Activated CD4-positive, alpha-beta T cell treated with anti-CD3 and anti-CD28 coated beads, Interleukin-2, Interleukin-6, amounts not matched to agents 100 ng/mL and 50 ng/mL, durations not matched to agents 16 hours and 8 hours (primary cell): Measurements from ENCODE around the gene CFAP68.
A peak's percentile ranks its signal among the peaks of the same experiment; 100 is the strongest.

Source experiments
- DNase-seq: peaks from one replicate; pipeline ENCODE4 v3.0.0-alpha.2; 2020

CFAP68 gene, protein sequence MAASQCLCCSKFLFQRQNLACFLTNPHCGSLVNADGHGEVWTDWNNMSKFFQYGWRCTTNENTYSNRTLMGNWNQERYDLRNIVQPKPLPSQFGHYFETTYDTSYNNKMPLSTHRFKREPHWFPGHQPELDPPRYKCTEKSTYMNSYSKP

DNA sequence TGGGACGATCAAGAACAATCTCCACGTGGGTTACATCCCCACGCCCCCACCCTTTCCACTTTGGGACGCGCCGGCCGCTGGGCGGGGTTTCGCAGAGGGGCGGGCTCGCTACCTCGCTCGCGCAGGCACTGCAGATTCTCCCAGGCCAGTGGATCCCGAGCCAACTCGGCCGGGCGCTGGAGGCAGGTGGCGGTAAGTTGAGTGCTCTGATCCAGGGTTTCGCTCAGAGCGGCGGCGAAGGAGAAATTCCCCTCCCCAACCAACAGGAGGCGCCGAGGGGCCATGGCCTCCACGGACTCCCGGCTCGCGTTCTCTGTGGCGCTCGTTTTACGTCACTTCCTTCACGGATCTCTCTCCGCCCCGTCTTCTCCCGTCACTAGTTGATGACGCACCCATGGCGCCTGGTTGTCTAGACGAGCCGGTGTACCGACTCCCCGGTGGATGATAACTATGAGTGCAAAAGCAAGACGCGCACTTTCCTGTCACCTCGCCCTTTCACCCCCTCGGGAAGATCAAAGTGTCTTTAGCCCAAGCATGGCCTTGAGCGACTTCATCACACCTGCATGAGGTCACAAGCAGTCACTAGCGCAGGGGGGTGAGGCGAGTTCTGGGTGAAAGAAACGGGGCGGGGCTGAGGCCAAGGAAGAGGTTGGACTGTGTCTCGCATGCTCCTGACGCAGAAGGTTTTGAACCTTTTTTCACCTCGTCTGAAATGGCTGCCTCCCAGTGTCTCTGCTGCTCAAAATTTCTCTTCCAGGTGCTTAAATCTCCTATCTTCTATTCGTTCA, at the start of gene CFAP68, which contains the start of gene FDXACB1:
TSS of gene CFAP68 (plus strand) at position 693 of the 788 bp plus-strand sequence. CDS start at position 713, 20 bp downstream.
TSS of gene FDXACB1 (minus strand) at position 317 of the 788 bp plus-strand sequence. CDS start at position 284, 33 bp downstream.
- peak; percentile 97 for DNase-seq

DNA sequence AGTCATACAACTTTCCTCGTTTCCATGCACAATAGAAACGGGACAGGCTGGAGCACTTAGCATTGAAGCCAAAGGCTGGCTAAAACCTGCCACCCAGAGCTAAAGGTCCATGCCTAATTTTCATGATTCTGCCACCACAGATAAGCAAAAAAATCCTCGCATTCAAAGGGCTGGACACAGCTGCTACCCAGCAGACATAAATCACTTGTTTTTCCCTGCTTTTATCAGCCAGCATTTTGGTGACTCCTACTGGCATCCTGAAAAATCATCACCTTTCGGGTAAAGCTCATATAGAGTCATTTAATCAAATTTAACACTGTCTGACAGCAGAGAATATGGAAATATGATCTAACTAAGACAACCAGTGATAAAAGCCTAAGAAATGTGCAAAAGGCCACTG, 45.8 kb upstream of the CFAP68 start:
- no peak for DNase-seq

DNA sequence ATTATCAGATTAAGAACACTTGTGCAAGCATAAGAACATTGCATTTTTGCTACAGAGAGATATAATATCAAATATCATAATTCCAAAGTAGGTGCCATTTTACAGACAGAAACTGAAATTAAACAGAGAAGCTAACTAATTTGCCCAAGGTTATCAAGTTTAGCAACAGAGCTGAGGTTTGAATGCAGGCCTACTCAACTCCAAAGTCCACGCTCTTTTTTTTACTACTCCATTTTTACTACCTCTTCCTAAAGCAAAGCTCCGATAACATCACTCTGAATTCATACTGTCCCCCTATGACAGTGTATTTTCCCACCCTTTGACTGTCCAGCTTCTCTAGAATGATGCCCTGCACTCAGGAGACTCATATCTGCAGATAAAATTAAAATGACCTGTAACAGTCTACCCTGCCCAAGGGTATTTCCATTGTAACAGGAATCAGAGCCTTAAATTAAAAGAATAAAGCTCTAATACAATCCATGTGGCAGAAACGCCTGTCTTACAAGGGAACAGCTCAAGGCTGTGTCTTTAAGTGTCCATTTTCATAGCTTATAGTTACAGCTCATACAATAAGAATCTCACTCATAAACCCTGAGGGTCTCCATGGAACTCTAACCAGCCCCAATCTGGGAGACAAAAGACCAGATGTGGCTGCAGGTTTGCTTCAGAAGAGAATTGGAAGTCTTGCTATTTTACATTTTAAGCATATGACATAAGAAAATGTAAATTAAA, 44.7 kb upstream of the CFAP68 start:
- DNase-seq = no peak

DNA sequence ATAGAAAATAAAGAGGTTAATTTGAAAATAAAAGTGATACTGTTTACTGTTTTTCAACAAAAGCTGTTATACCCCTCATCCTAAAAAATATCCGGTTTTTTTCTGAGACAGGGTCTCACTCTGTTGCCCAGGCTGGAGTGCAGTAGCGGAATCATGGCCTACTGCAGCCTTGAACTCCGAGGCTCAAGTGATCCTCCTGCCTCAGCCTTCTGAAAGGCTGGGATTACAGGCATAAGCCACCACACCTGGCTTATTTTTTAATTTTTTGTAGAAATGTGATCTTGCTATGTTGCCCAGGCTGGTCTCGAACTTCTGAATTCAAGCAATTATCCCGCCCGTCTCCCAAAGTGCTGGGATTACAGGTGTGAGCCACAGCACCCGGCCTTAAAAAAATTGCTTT, 43.7 kb upstream of the CFAP68 start:
- no peak for DNase-seq

DNA sequence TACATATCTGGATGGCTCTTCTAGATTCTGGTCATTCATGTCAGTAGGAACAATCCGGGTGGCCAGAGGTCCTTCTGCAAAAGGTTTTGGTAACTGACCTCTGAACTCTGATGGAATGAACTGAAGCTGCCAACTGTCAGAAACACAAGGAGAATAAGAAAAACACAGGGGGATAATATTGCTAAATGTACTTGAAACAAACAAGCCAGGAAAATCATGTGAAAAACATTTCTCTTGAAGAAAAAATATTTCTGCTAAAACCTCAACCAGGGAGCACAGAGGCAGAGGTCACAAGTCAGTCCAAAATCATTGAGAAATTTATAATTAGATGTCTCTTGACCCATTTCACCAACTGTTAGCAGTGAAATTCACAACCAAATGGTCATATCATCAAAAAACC, 43.2 kb upstream of the CFAP68 start:
- DNase-seq = no peak

DNA sequence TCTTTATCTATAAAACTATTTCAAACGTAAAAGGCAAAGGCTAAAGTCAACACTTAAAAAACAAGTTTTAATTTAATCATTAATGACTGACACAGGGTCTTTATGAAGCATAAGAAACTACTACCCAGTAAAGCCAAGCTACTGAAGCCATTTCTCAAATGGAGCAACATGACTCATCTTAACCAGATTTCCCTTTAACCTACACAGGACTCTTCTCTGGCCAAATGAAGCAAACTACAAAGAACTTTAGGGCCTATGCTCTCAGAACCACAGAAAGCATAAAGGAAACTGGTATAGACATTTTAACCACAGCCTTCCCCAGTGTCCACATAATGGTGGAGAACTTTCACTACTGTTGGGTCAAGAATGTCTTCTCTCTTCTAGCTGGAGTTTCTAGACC, 42.6 kb upstream of the CFAP68 start:
- DNase-seq = peak; percentile 6

DNA sequence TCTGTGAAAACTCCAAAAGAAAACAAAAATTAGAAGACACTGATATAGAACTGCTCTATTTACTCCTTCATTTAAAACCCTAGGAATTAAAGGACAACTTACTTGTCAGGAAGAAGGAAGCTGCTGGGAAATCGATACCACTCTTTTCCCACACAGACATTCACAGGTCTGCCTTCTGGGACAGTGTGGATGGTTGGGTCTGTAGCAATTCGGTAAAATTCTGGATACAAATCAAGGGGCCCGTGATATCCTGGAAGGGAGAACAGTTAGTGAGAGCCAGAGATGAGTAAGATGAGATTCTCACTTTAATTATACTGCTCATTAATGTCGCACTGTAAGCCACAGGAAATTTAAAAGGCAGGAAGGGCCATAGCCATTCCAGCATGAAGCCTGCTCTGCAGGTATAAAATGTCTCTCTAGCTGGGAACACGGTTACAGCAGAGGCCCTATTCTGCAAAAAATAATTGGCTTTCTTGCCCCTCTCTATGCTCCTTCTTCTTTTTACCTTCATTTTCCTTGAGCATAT, 41.9 kb upstream of the CFAP68 start:
- DNase-seq = no peak

DNA sequence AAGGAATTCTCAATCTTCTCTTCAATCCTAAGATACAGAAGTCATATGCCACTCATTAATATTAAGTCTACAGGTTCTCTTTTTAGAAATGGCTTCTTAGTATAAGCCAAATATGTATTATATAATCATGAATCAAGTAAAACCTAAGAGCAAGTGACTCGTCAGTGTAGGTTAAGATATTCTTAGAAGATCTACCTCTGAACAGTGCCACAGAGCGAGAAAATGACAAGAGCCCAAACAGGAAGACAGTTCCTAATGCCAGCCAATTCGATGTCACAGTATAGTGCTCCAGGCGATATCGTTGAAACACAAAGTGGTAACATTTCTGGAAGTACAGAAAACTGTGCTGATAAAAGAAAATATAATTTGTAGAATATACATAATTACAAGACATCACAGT, 41.3 kb upstream of the CFAP68 start:
- no peak for DNase-seq

DNA sequence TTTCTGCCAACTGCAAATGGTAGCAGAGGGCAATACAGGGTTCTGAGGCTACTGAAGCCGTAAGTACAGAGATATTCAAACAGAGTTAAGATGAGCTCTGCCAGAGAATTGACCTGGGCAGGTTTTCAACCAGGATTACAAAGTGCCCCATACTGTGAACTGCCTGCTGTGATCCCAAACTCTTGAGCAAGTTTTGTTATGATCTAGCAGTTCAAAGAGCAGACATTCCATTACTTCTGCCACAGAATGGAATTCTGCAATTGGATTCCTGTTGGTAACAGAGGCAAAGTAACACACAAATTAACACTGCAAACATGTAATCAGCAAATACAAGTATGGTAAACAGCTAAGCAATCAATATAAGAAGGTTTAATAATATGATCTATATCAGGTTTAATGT, 39.2 kb upstream of the CFAP68 start:
- no peak for DNase-seq

DNA sequence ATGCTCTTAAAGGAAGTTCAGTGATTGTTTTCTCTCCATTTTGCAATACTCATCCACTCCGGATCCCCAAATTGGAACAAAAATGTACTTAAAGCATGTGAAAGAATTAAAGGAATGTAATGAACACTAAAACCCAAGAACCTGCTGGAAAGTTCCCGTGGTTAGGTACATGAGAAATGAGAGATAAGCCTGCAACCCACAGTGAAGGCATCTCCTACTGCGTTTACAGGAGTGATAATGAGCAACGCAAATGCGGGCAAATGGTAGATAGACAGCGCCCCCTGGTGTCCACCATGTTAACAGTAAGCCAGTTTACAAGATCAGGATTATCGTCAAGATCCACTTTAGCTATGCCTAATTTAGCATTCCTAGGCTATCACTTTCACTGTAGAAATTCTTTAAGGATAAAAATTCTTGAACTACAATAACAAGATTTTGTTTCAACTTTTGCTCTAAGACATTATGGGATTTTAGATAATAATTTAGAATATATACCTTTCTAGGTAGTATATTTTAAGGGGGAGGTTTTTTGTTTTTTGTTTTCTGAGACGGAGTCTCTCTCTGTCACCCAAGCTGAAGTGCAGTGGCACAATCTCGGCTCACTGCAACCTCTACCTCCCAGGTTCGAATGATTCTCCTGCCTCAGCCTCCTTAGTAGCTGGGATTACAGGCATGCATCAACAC, 37.8 kb upstream of the CFAP68 start:
- peak; percentile 87 for DNase-seq

DNA sequence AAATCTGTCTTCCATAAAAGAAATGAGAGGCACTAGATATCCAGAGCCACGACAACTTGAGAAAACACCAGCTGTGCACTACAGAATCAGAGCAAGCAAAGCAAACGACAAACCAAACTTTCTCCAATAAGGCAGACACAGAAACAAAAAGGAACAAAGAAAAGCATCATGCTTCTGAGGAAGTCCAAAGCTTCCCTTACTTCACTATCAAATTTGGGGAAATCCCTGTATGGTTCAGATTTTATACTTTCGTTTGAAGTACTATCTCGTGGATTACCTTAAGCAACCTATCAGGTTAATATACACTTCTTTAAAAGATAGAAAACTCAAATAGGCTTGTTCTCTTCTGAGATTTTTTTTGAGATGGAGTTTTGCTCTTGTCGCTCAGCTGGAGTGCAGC, 35.7 kb upstream of the CFAP68 start:
- DNase-seq = no peak

DNA sequence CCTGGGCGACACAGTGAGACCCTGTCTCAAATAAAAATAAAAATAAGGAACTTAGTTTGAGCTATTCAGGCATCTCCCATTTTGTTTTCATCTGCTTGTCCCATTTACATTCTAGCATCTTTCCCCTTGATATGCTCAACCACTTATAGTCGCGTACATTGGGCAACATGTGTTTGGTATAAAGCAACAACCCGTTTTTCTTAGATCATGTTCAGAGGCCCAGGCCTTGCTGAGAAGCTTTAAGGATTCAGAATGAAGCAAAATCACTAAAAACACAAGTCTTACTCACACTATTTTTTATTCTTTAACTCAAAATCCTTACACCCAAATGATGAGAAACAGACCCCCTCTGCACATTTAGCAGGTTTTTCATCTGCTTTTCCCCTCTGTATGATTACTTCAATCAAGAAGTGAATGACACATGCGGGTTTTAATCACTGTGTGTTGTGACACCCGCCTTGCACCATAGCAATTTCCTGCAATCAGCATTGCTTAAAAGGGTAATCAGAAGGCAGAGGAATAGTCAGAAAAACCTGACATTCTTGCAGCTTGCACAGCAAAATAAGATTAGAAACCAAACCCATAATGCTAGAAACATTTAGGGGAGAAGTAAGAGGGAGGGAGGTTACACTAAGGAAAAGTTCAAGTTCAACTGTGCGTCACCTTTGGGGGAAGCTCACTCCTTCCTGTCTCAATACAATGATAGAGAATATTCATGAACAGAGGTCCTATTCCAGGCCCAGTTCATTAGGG, 33.9 kb upstream of the CFAP68 start:
- DNase-seq = no peak

DNA sequence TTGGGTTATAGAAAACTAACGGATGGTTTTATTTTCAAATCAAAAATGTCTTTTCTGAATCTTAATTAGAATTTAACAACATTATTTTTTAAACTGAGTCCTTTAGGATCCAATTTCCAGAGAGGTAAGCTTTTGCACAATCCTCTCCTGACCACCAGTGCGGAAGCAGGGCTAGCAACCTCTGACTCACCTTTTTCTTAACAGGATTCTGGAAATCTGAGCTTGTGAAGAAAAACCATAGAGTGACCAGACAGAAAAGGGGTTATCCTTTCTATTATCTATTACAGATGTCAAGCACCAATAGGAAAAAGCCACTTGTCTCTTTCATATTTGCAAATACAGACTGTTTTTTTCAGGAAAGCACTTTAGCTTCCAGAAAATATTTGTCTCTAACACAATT, 33.3 kb upstream of the CFAP68 start:
- DNase-seq = no peak

DNA sequence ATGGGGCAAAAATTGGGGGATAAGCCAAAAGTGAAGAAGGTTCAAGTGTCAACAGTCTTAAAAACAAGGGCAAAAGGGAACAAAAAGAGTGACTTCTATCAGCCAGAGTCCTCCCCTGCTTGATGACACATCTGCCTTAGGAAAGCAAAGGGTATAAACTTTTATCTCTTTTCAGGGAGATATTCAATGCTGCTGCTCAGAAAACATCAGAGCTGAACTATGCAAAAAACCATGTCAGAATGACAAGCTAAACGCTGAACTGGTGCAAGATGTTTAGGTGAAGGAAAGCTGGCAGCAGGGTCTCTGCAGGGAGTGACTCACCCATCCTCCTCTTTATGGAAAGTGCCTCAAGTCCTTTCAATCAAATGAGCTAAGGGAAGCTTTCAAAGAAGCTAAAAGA, 32.7 kb upstream of the CFAP68 start:
- no peak for DNase-seq

DNA sequence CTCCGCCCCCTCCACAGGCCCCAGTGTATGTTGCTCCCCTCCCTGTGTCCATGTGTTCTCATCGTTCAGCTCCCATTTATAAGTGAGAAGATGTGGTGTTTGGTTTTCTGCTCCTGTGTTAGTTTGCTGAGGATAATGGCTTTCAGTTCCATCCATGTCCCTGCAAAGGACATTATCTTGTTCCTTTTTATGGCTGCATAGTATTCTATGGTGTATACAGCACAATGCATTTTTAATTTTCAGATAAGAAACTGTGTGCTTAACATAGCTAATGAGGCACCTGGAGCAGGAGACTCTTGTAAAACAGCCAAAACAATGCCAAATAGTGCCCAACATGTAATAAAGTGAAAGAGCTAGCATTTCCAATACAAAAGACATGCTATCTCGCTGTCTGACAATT, 29.7 kb upstream of the CFAP68 start:
- DNase-seq = no peak

DNA sequence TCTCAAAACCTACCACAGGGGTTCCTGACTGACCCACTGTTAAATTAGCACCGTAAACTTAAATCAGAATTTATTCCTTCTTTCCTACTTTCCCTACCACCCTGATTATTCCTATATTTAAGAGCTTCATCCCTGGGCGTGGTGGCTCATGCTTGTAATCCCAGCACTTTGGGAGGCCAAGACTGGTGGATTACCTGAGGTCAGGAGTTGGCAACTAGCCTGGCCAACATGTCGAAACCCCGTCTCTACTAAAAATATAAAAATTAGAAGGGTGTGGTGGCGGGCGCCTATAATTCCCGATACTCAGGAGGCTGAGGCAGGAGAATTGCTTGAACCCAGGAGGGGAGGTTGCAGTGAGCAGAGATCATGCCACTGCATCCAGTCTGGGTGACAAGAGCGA, 28.3 kb upstream of the CFAP68 start:
- DNase-seq = no peak

DNA sequence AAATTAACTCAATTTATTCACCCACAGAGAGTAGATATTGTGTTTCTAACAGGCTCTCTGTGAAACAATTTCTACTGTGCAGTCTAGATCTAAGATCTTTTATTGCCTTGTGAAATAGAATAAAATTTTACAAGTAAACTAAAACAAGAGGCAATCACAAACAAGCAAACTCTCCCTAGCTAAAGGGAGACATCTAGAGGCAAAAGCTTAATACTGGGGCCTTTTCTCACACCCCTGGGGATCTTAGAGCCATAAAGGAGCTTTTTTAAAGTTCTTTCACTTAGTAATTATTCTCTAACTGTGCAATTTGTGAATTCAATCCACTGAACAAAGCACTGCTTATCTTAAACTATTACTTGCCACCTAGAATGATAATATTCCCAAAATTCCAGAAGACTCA, 27.7 kb upstream of the CFAP68 start:
- no peak for DNase-seq

DNA sequence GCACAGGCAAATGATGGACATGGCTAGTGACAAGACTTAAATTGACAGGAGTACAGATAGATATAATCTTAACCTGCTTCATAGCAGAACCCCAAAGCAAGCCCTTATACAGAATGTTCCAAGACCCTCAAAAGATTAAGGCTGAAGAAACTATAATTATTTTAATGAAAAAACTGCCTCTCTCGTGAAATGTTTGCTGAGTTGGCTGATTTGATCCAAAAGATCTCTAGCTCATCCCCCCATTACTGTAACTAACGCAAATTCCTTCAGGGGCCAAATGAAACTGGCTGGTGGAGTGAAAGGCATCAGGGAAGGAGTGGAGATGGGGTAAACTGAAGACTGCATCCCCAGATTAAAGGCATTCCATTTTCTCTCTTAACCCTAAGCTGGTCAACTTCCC, 27.2 kb upstream of the CFAP68 start:
- DNase-seq = no peak

DNA sequence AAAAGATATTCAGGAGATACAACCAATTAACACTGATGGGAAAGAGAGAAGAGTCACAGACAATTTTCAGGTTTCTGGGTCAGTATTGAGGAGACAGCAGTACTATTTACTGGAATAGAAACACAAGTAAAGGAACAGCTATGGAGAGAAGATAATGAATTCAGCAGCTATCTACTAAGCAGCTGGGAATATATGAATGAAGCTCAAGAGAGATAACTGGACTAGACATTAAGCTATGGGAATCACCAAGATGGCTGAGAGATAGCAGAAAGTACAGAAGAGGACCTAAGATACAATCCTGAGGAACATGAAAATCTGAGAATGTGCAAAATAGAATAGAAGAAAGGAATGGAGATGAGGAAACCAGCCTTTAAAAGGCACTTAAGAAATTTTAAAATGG, 23.8 kb upstream of the CFAP68 start:
- no peak for DNase-seq

DNA sequence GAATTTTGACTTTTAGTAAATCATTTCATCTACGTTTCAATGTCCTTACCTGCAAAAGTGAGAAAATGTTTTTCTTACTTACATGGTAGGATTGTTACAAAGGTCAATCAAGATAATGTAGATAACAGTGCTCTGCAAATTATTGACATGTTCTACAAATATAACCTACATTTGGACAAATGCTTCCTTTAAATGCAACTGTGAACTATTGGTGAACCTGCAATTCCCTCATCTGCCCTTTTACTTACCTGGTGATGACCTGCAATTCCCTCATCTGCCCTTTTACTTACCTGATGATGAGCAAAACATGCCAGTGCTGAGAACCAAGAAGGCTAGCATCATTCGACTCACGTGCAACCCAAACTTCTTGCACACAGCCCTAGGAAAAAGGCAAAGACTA, 19.1 kb upstream of the CFAP68 start:
- no peak for DNase-seq

DNA sequence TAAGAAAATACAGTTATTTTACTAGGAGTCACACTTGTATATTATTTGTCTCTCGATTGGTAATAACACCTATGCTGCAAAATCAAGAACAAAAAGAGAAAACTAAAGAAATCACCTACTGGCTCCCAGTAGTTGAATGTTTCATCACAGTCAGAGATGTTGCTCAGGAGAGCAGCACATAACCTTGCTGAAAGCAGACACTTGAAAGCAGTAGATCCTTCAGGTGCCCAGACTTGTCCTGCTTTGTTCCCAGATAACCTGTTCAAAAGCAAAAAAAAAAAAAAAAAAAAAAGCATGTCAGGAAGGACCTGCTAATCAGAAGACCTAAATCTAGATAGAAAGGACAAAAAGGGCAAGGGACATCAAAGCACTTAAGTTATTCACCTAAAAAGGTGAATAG, 9.2 kb upstream of the CFAP68 start:
- no peak for DNase-seq

DNA sequence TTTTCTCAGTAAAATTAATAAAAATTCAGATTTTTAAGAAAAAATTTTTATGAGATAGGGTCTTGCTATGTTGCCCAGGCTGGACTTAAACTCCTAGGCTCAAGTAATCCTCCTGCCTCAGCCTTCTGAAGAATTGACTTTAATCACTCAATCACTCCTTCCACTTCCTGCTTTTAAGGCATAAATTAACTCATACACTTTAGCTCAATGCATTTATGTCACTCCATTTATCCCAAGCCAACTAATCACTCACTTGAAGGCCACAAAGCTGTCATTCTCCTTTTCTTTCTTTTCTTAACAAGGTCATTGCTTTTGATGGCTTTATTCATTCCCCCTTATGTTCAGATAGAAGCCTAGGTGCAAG, 8.8 kb upstream of the CFAP68 start:
- DNase-seq = peak; percentile 10
